Measurements from ENCODE around the gene NSUN7.
"Not testable (repeated sequence)": the region's sequence is repeated elsewhere in the genome, so short reads cannot be mapped to it uniquely, and the experiment has no call there.

NSUN7 gene, protein sequence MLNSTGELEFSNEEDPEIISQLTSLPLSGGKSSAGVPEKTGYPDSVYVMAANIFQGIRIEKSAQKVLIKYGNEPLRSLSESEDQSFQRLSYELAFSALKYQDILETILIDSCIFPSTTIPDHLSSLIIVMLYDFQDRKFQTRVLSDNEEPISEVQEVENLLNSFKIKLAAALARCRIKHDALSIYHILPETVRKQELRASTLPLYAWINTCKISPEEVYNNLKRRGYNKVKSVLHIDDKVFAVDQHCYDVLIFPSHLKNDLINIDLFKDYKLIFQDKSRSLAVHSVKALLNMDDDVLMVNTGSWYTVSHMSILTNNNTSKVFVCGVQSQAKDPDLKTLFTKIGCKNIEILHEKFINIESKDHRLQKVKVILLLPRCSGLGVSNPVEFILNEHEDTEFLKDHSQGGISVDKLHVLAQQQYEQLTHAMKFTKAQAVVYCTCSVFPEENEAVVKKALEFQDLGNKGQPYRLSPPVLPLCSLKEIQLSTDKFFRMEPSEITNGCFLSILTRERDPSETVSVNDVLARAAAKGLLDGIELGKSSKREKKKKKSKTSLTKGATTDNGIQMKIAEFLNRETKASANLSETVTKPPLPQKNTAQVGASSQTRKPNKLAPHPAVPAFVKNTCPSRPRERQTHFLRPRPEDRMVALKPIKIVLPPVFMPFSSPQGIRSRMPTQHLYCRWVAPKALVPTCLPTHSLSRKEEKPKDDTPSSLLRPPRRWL

GRCh38 chr4:40749717-40750460, at the start of gene NSUN7:
Gene NSUN7 (plus strand): TSS chr4:40749955. CDS start chr4:40750694, 739 bp downstream.
- H3K9me3 ChIP-seq (ENCODE audit: insufficient read depth, low read length), result peaks cover 10% of the 10 kb centered on the region; the same call in 1 of the 2 replicates
- TF ChIP-seq SUZ12 (IDR thresholded peaks at IDR 0.05; ENCODE audit: extremely low read depth, insufficient read depth, insufficient read length), result no peak
- TF ChIP-seq ZNF274 (IDR thresholded peaks at IDR 0.05; ENCODE audit: low read depth, low read length), result no peak
- no peak for TF ChIP-seq YY1 (IDR thresholded peaks at IDR 0.05; ENCODE audit: insufficient read depth, insufficient read length)
- H3K36me3 ChIP-seq (ENCODE audit: insufficient read depth, insufficient read length, low read length), result peaks cover 5% of the 10 kb centered on the region
- no peaks in the 10 kb centered on the region for H3K4me1 ChIP-seq (ENCODE audit: insufficient read depth, insufficient read length)
- no peaks in the 10 kb centered on the region for H3K27me3 ChIP-seq (ENCODE audit: insufficient read depth, insufficient read length)
- peak within 1 kb of the TSS; percentile 73 for H3K9ac ChIP-seq (ENCODE audit: insufficient read length, low read depth)
- H3K4me3 ChIP-seq (ENCODE audit: insufficient read length, low read depth), result peak within 1 kb of the TSS; percentile 52
- peak; percentile 66 for DNase-seq (ENCODE audit: low read depth, low spot score)

GRCh38 chr4:40702137-40702799, 47.5 kb upstream of the NSUN7 start:
- H3K9ac ChIP-seq (ENCODE audit: insufficient read length, low read depth), result no peak overlapping the region
- H3K9me3 ChIP-seq (ENCODE audit: insufficient read depth, low read length), result no peaks in the 10 kb centered on the region
- no peaks in the 10 kb centered on the region for H3K36me3 ChIP-seq (ENCODE audit: insufficient read depth, insufficient read length, low read length)
- no peak overlapping the region for H3K4me3 ChIP-seq (ENCODE audit: insufficient read length, low read depth)
- no peak for DNase-seq (ENCODE audit: low read depth, low spot score)
- no peak for TF ChIP-seq ZNF274 (IDR thresholded peaks at IDR 0.05; ENCODE audit: low read depth, low read length)
- TF ChIP-seq SUZ12 (IDR thresholded peaks at IDR 0.05; ENCODE audit: extremely low read depth, insufficient read depth, insufficient read length), result no peak
- TF ChIP-seq YY1 (IDR thresholded peaks at IDR 0.05; ENCODE audit: insufficient read depth, insufficient read length), result no peak
- H3K4me1 ChIP-seq (ENCODE audit: insufficient read depth, insufficient read length), result no peaks in the 10 kb centered on the region
- H3K27me3 ChIP-seq (ENCODE audit: insufficient read depth, insufficient read length), result no peaks in the 10 kb centered on the region

GRCh38 chr4:40702800-40703151, 47.0 kb upstream of the NSUN7 start:
- no peaks in the 10 kb centered on the region for H3K36me3 ChIP-seq (ENCODE audit: insufficient read depth, insufficient read length, low read length)
- no peak for DNase-seq (ENCODE audit: low read depth, low spot score)
- TF ChIP-seq YY1 (IDR thresholded peaks at IDR 0.05; ENCODE audit: insufficient read depth, insufficient read length) (no peak), SUZ12 (IDR thresholded peaks at IDR 0.05; ENCODE audit: extremely low read depth, insufficient read depth, insufficient read length) (no peak), ZNF274 (IDR thresholded peaks at IDR 0.05; ENCODE audit: low read depth, low read length) (no peak)
- H3K4me3 ChIP-seq (ENCODE audit: insufficient read length, low read depth), result no peak overlapping the region
- H3K9ac ChIP-seq (ENCODE audit: insufficient read length, low read depth), result no peak overlapping the region
- H3K4me1 ChIP-seq (ENCODE audit: insufficient read depth, insufficient read length), result no peaks in the 10 kb centered on the region
- H3K9me3 ChIP-seq (ENCODE audit: insufficient read depth, low read length), result no peaks in the 10 kb centered on the region
- no peaks in the 10 kb centered on the region for H3K27me3 ChIP-seq (ENCODE audit: insufficient read depth, insufficient read length)

DNA sequence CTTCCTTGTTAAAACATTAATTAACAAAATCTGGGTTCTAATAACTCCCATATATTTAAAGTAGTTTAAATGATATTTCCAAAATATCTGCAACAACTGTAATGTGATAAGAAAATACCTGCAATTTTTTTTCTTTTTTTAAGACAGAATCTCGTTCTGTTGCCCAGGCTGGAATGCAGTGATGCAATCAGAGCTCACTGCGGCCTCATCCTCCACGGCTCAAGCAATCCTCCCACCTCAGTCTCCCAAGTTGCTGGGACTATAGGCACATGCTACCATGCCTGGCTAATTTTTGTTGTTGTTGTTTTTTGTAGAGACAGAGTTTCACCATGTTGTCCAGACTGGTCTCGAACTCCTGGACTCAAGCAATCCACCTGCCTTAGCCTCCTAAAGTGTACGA, 45.7 kb upstream of the NSUN7 start:
- no peak for TF ChIP-seq ZNF274 (IDR thresholded peaks at IDR 0.05; ENCODE audit: low read depth, low read length)
- no peak for TF ChIP-seq YY1 (IDR thresholded peaks at IDR 0.05; ENCODE audit: insufficient read depth, insufficient read length)
- no peak for TF ChIP-seq SUZ12 (IDR thresholded peaks at IDR 0.05; ENCODE audit: extremely low read depth, insufficient read depth, insufficient read length)
- no peak for DNase-seq (ENCODE audit: low read depth, low spot score)
- H3K4me3 ChIP-seq (ENCODE audit: insufficient read length, low read depth), result no peak overlapping the region
- H3K9ac ChIP-seq (ENCODE audit: insufficient read length, low read depth), result no peak overlapping the region
- no peaks in the 10 kb centered on the region for H3K36me3 ChIP-seq (ENCODE audit: insufficient read depth, insufficient read length, low read length)
- no peaks in the 10 kb centered on the region for H3K9me3 ChIP-seq (ENCODE audit: insufficient read depth, low read length)
- no peaks in the 10 kb centered on the region for H3K4me1 ChIP-seq (ENCODE audit: insufficient read depth, insufficient read length)
- H3K27me3 ChIP-seq (ENCODE audit: insufficient read depth, insufficient read length), result no peaks in the 10 kb centered on the region

DNA sequence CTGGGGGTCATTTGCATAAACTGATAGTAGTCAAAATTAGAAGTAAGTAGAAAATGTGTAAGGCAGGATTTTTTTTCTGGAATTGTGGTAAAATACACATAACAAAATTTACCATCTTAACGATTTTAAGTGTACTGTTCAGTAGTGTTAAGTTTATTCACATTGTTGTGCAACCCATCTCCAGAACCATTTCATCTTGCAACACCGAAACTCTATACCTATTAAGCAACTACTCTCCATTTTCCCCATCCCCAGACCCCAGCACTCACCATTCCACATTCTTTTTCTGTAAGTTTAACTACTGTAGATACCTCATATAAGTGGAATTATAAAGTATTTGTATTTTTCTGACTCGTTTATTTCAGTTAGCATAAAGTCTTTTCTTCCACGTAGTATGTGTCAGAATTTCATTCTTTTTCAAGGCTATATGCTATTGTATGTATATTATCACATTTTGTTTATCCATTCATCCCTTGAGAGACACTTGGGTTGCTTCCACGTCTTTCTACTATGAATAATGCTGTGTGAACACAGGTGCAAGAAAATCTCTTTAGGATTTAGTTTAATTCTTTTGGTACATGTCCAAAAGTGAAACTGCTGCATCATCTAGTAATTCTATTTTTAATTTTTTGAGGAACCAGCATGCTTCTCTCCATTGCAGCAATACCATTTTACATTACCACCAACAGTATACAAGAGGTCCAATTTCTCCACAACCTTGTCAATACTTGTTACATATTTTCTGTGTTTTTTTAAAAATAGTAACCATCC, 39.1 kb upstream of the NSUN7 start:
- Histone ChIP-seq H3K9me3 (ENCODE audit: insufficient read depth, low read length) (no peaks in the 10 kb centered on the region), H3K4me1 (ENCODE audit: insufficient read depth, insufficient read length) (no peaks in the 10 kb centered on the region), H3K4me3 (ENCODE audit: insufficient read length, low read depth) (no peak overlapping the region), H3K36me3 (ENCODE audit: insufficient read depth, insufficient read length, low read length) (no peaks in the 10 kb centered on the region), H3K27me3 (ENCODE audit: insufficient read depth, insufficient read length) (no peaks in the 10 kb centered on the region), H3K9ac (ENCODE audit: insufficient read length, low read depth) (no peak overlapping the region)
- DNase-seq (ENCODE audit: low read depth, low spot score), result no peak
- no peak for TF ChIP-seq YY1 (IDR thresholded peaks at IDR 0.05; ENCODE audit: insufficient read depth, insufficient read length)
- TF ChIP-seq ZNF274 (IDR thresholded peaks at IDR 0.05; ENCODE audit: low read depth, low read length), result no peak
- no peak for TF ChIP-seq SUZ12 (IDR thresholded peaks at IDR 0.05; ENCODE audit: extremely low read depth, insufficient read depth, insufficient read length)

DNA sequence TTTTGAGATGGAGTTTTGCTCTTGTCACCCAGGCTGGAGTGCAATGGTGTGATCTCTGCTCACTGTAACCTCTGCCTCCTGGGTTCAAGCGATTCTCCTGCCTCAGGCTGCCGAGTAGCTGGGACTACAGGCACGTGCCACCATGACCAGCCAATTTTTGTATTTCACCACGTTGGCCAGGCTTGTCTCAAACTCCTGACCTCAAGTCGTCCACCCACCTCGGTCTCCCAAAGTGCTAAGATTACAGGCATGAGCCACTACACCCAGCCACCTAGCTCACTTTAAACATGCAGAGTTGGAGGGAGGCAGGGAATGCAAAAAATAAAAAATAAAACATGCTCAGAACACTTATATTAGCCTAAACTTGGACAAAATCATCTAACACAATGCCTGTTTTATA, 36.8 kb upstream of the NSUN7 start:
- not testable (repeated sequence) for DNase-seq (ENCODE audit: low read depth, low spot score); H3K9ac ChIP-seq (ENCODE audit: insufficient read length, low read depth); H3K36me3 ChIP-seq (ENCODE audit: insufficient read depth, insufficient read length, low read length); H3K9me3 ChIP-seq (ENCODE audit: insufficient read depth, low read length); H3K4me3 ChIP-seq (ENCODE audit: insufficient read length, low read depth); H3K4me1 ChIP-seq (ENCODE audit: insufficient read depth, insufficient read length); H3K27me3 ChIP-seq (ENCODE audit: insufficient read depth, insufficient read length)
